BLaER1 (cell line): Measurements from ENCODE around the gene SLC38A9.
"Not testable (repeated sequence)": the region's sequence is repeated elsewhere in the genome, so short reads cannot be mapped to it uniquely, and the experiment has no call there.

Experiments
- H3K27ac ChIP-seq: shearing (Covaris generic); formaldehyde crosslinking; 2 replicates; pipeline ENCODE4 v1.8.1; 2022
- H3K27me3 ChIP-seq: shearing (Covaris generic); formaldehyde crosslinking; 2 replicates; pipeline ENCODE4 v1.8.1; 2022
- H3K36me3 ChIP-seq: shearing (Covaris generic); formaldehyde crosslinking; 2 replicates; pipeline ENCODE4 v1.8.1; 2022
- H3K4me1 ChIP-seq: shearing (Covaris generic); formaldehyde crosslinking; 2 replicates; pipeline ENCODE4 v1.8.1; 2022
- H3K4me2 ChIP-seq: shearing (Covaris generic); formaldehyde crosslinking; 2 replicates; pipeline ENCODE4 v1.8.1; 2022
- H3K4me3 ChIP-seq: shearing (Covaris generic); formaldehyde crosslinking; 2 replicates; pipeline ENCODE4 v1.8.1; 2022
- H3K9ac ChIP-seq: shearing (Covaris generic); formaldehyde crosslinking; 2 replicates; pipeline ENCODE4 v1.8.1; 2022
- H3K9me3 ChIP-seq: shearing (Covaris generic); formaldehyde crosslinking; 2 replicates; pipeline ENCODE4 v1.8.1; 2022
- H4K20me1 ChIP-seq: shearing (Covaris generic); formaldehyde crosslinking; 2 replicates; pipeline ENCODE4 v1.8.1; 2022
- Cebpa-rat ChIP-seq: shearing (Covaris generic); IDR thresholded peaks from 2 replicates; pipeline ENCODE4 v1.8.1; 2022

SLC38A9 gene

DNA sequence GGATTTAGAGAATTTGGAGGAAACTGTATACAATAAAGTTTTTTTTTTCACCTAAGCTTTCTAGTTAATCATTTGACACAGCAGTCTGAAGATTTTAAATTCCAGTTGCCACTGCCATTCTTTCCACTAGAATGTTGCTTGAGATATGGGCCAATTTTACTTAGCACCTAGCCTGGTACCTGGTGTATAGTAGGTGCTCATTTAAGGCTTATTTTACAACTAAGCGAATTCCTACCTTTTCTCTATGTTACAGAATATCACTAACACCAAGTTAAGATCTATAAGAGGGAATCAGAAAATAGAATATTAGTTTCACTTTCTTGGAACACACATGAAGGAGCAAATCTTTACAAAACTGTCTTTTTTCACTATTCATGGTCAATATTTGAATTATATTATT, 22.5 kb upstream of the SLC38A9 start:
- H3K4me1 ChIP-seq, result no peaks in the 10 kb centered on the region
- H4K20me1 ChIP-seq, result no peaks in the 10 kb centered on the region
- H3K9ac ChIP-seq, result no peak overlapping the region
- TF ChIP-seq Cebpa-rat, result no peak
- peaks cover 18% of the 10 kb centered on the region for H3K9me3 ChIP-seq
- no peaks in the 10 kb centered on the region for H3K27me3 ChIP-seq
- H3K4me3 ChIP-seq, result no peak overlapping the region
- no peaks in the 10 kb centered on the region for H3K36me3 ChIP-seq
- H3K4me2 ChIP-seq, result no peak overlapping the region
- H3K27ac ChIP-seq, result no peak overlapping the region

GRCh38 chr5:55732585-55732984, 20.5 kb upstream of the SLC38A9 start:
- no peaks in the 10 kb centered on the region for H3K36me3 ChIP-seq
- no peak overlapping the region for H3K4me3 ChIP-seq
- no peak overlapping the region for H3K27ac ChIP-seq
- H3K4me2 ChIP-seq, result no peak overlapping the region
- H3K27me3 ChIP-seq, result no peaks in the 10 kb centered on the region
- H3K9ac ChIP-seq, result no peak overlapping the region
- no peak for TF ChIP-seq Cebpa-rat
- no peaks in the 10 kb centered on the region for H4K20me1 ChIP-seq
- H3K4me1 ChIP-seq, result no peaks in the 10 kb centered on the region
- H3K9me3 ChIP-seq, result peaks cover 10% of the 10 kb centered on the region

GRCh38 chr5:55731848-55732247, 19.7 kb upstream of the SLC38A9 start:
- Histone ChIP-seq H3K9me3 (peaks cover 3% of the 10 kb centered on the region; the same call in 1 of the 2 replicates), H3K4me1 (no peaks in the 10 kb centered on the region), H3K4me3 (no peak overlapping the region), H3K9ac (no peak overlapping the region), H3K36me3 (no peaks in the 10 kb centered on the region), H3K27ac (no peak overlapping the region), H3K4me2 (no peak overlapping the region), H4K20me1 (no peaks in the 10 kb centered on the region), H3K27me3 (no peaks in the 10 kb centered on the region)
- no peak for TF ChIP-seq Cebpa-rat

DNA sequence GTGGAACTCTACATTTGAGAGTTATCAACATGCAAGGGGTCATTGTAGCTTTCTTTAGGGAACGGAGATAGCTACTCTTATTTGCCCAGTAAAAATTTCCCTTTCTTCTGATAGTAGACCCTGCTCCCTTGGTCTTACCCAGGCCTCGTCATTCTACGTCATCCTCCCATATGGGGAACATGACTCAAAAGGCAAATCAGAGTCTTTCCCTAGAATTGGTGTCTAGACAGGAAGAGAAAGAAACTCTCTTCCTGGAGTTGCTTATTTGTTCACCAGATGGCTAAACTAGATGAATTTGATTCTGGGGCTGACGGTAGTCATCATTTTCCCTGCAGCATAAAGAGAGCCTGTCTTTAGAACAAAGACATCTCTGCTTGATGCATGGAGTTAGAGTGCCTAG, 12.2 kb upstream of the SLC38A9 start:
- no peak overlapping the region for H3K4me2 ChIP-seq
- H3K9ac ChIP-seq, result no peak overlapping the region
- no peak overlapping the region for H3K4me3 ChIP-seq
- H3K36me3 ChIP-seq, result no peaks in the 10 kb centered on the region
- H3K27me3 ChIP-seq, result no peaks in the 10 kb centered on the region
- no peak for TF ChIP-seq Cebpa-rat
- peaks cover 5% of the 10 kb centered on the region; the same call in 1 of the 2 replicates for H3K9me3 ChIP-seq
- no peak overlapping the region for H3K27ac ChIP-seq
- no peaks in the 10 kb centered on the region for H4K20me1 ChIP-seq
- no peaks in the 10 kb centered on the region for H3K4me1 ChIP-seq

DNA sequence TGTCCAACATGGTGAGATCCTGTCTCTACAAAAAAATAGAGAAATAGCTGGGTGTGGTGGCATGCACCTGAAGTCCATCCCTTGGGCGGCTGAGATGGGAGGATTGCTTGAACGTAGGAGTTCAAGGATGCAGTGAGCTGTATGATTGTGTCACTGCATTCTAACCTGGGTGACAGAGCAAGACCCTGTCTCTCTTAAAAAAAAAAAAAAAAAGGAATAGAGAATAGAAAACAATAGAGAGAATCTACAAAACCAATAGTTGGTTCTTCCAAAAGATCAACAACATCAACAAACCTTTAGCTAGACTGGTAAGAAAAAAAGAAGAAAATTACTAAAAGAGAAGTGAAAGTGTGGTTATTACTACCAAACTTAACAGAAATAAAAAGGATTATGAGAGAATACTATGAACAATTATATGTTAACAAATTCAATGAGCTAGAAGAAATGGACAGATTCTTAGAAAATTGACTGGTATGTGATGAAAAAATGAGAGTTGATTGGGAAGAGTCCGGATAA, 8.1 kb upstream of the SLC38A9 start:
- Histone ChIP-seq H3K36me3 (no peaks in the 10 kb centered on the region), H3K4me1 (no peaks in the 10 kb centered on the region), H3K9ac (no peak overlapping the region), H3K9me3 (peaks cover 10% of the 10 kb centered on the region; the same call in 1 of the 2 replicates), H3K4me3 (no peak overlapping the region), H3K27ac (no peak overlapping the region), H3K27me3 (no peaks in the 10 kb centered on the region), H4K20me1 (no peaks in the 10 kb centered on the region), H3K4me2 (no peak overlapping the region)
- TF ChIP-seq Cebpa-rat, result no peak

DNA sequence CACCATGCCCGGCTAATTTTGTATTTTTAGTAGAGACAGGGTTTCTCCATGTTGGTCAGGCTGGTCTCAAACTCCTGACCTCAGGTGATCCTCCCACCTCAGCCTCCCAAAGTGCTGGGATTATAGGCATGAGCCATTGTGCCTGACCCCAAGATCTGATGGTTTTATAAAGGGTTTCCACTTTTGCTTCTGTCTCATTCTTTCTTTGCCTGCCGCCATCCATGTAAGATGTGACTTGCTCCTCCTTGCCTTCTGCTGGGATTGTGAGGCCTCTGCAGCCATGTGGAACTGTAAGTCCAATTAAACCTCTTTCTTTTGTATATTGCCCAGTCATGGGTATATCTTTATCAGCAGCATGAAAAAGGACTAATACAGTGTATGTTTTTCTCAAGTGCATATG, 6.9 kb upstream of the SLC38A9 start:
- not testable (repeated sequence) for H4K20me1 ChIP-seq, H3K9me3 ChIP-seq, H3K9ac ChIP-seq, H3K4me2 ChIP-seq, H3K27me3 ChIP-seq, H3K4me1 ChIP-seq, H3K36me3 ChIP-seq, H3K27ac ChIP-seq, H3K4me3 ChIP-seq

DNA sequence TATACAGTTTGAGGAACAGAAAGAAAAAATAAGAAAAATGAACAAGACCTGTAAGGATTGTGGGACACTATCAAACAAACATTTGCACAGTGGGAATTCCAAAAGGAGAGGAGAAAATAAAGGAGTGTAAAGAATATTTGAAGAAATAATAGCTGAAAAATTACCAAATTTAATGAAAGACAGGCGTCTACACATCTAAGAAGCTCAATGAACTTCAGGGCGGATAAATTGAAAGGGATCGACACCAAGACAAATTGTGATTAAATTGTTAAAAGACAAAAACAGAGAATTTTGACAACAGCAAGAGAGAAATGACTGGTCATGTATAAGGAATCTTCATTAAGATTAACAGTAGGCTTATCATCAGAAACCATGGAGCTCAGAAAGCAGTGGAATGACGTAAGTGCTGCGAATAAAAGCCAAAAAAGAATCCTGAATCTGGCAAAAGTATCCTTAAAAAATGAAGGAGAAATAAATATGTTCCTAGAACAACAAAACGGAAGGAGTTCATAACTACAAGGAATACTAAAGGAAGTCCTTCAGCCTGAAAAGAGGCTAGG, 3.5 kb upstream of the SLC38A9 start:
- no peak overlapping the region for H3K4me2 ChIP-seq
- TF ChIP-seq Cebpa-rat, result no peak
- H3K9ac ChIP-seq, result no peak overlapping the region
- no peak overlapping the region for H3K4me3 ChIP-seq
- no peaks in the 10 kb centered on the region for H3K27me3 ChIP-seq
- H3K9me3 ChIP-seq, result peaks cover 10% of the 10 kb centered on the region; the same call in 1 of the 2 replicates
- no peak overlapping the region for H3K27ac ChIP-seq
- H3K36me3 ChIP-seq, result no peaks in the 10 kb centered on the region
- H3K4me1 ChIP-seq, result peaks cover 17% of the 10 kb centered on the region
- H4K20me1 ChIP-seq, result no peaks in the 10 kb centered on the region

DNA sequence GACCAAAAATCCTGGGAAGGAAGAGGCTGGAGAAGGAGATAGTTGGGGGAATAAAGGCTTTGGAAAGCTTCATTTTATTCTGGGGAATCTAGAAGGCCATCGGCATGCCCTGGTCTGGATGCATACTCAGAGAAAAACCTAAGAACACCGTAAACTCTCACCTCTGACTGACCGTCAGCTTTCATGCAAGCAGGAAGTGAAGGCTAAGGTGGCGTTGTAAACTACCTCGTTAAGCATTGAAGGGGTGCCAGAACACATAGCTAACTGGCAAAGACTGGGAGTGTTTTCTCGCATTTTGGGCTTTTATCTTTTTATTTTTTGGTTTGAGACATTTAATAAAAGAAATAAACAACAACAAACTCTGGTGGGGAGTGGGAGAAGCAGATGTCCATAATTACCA, 2.6 kb upstream of the SLC38A9 start:
- no peaks in the 10 kb centered on the region for H3K36me3 ChIP-seq
- H3K9ac ChIP-seq, result no peak overlapping the region
- H3K9me3 ChIP-seq, result peaks cover 10% of the 10 kb centered on the region; the same call in 1 of the 2 replicates
- peaks cover 17% of the 10 kb centered on the region for H3K4me1 ChIP-seq
- TF ChIP-seq Cebpa-rat, result no peak
- no peak overlapping the region for H3K4me2 ChIP-seq
- H3K4me3 ChIP-seq, result no peak overlapping the region
- H3K27me3 ChIP-seq, result no peaks in the 10 kb centered on the region
- H4K20me1 ChIP-seq, result no peaks in the 10 kb centered on the region
- no peak overlapping the region for H3K27ac ChIP-seq

DNA sequence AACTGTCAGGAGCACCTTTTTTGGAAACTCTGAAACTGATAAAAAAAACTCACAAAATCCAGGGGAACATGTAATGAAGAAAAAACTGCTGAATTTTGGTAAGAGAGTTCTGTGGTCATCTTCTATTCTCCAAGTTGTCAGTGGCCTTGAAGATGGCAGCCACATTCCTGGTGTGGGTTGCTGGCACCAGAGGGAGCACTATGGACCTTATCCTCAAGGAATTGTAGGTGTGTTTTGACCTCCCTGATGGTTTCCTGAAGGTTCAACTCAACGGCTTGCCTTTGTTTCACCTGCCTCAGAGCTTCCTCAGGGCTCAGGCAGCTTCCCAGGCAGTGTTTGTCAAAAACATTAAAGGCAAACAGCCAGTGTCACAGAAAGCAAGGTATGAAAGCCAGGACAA, 2.2 kb upstream of the SLC38A9 start:
- no peak overlapping the region for H3K4me3 ChIP-seq
- TF ChIP-seq Cebpa-rat, result no peak
- H3K4me1 ChIP-seq, result peaks cover 17% of the 10 kb centered on the region
- H3K36me3 ChIP-seq, result no peaks in the 10 kb centered on the region
- H3K9me3 ChIP-seq, result peaks cover 6% of the 10 kb centered on the region; the same call in 1 of the 2 replicates
- H4K20me1 ChIP-seq, result no peaks in the 10 kb centered on the region
- H3K27me3 ChIP-seq, result no peaks in the 10 kb centered on the region
- no peak overlapping the region for H3K9ac ChIP-seq
- H3K4me2 ChIP-seq, result no peak overlapping the region
- no peak overlapping the region for H3K27ac ChIP-seq

GRCh38 chr5:55713871-55714270, 1.7 kb upstream of the SLC38A9 start:
- Histone ChIP-seq H3K27me3 (no peaks in the 10 kb centered on the region), H3K9ac (no peak overlapping the region), H3K36me3 (no peaks in the 10 kb centered on the region), H3K4me1 (peaks cover 17% of the 10 kb centered on the region), H3K27ac (no peak overlapping the region), H3K9me3 (0 out of 2 replicates have a peak, but pooled peaks cover under 1% of the 10 kb centered on the region), H4K20me1 (no peaks in the 10 kb centered on the region), H3K4me2 (no peak overlapping the region), H3K4me3 (no peak overlapping the region)
- no peak for TF ChIP-seq Cebpa-rat
